NCI-H1105 (cell line): ENCODE measurements around the gene PABPC5.

ENCODE experiments used
- DNase-seq: peaks from one replicate; lab custom pipeline; 2025; lab: John Stamatoyannopoulos, UW

The PABPC5 gene

DNA sequence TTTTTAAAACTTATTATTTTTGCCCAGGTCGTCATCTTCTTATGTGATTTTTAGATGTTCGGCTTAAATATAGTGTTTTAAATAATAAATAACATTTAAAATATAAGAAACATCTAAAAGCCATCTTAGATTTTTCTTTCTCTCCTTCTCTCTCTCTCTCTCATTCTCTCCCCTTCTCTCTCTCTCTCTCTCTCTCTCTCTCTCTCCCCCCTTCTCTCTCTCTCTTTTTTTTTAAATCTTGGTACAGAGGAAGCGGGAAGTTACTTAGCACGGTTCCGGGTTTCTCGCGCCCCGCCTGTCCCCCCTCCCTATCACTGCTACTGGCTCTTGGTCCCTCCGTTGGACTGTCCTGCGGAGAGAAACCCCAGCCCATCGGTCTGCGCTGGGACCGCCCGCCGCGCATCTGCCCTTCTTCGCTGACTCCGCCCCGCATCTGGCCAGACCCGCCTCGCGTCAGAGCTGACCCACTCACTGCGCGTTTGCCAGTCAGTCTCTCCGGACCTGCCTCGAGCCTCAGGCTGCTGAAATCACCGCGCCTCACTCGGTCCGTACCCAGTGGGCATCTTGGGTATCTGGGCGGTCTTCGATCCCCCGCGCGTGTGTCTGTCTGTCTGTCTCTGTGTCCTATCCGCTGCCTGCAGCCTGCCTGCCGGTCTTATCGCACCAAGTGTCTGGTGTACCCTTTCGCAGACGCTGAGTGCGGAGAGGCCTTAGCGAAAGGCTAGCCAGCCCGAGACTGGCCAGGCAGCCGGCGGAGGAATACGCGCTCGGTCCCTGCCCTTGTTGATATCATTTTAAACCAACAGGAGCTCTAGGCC lies at the start of gene PABPC5:
Gene PABPC5 (plus strand): TSS at position 489 of the 818 bp plus-strand sequence. CDS start 739 bp downstream, outside the sequence.
- DNase-seq, result peak; percentile 51

DNA sequence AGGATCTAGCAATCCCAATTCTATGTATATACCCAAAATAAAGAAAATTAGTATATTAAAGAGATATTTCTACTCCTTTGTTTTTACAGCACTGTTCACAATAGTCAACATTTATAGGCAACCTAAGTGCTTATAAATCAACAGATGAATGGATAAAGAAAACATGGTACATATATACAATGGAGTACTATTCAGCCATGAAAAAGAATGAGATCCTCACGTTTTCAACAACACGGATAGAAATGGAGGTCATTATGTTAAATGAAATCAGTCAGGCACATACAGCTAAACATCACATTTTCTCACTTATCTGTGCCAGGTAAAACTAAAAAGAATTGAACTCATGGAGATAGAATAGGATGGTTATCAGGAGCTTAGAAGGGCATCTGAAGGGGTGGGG lies 45.6 kb upstream of the PABPC5 start:
- DNase-seq, result no peak

DNA sequence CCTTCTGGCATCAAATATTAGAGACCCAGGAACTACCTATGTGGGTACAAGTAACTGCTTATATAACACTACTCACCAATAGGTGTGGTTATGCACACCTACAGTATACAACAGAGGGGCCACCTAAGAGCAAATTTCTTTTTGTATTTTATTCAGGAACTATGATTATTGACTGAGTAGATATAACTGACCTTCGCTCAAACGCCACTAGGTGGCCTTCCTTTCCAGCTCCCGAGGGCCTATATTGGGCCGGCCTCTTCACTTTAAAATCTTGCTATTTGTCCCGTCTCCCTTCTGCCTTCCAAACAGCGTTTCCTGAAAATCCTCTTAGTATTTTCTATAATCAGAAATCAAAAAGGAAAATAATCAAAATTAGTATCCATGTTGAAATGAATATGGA lies 19.9 kb upstream of the PABPC5 start:
- no peak for DNase-seq

DNA sequence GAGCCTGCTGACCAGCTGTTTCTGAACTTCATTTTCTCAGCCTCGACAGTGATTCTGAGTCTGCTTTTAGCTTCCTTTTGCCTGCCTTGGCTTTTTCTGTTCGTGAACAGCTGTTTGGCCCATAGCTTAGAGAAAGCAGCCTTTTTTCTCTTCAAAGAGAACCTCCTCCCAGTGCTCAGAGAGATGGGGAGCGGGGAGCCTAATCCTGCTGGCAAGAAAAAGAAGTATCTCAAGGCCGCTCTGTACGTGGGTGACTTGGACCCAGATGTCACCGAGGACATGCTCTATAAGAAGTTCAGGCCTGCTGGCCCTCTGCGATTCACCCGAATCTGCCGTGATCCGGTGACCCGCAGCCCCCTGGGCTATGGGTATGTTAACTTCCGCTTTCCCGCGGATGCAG lies 756 bp downstream of the PABPC5 start:
- peak; percentile 29 for DNase-seq
